Chondrocyte (in vitro differentiated cells): ENCODE measurements around the gene RPUSD1. TPM values are rescaled to one million over a fixed set of nuclear protein-coding genes. Genes with fewer than 3 reads are reported as not detected.
"Not testable (repeated sequence)": the region's sequence is repeated elsewhere in the genome, so short reads cannot be mapped to it uniquely, and the experiment has no call there.

ENCODE experiments used
- DNase-seq: peaks from one replicate; pipeline ENCODE4 v3.0.0; 2021; ENCODE audit warnings: mixed read lengths, low spot score
- H3K27ac Mint-ChIP-seq: one replicate; pipeline ENCODE4 v1.8.0; 2021; ENCODE audit warnings: mild to moderate bottlenecking, moderate library complexity, mixed read lengths; ENCODE audit not compliant: unreplicated experiment
- H3K27me3 Mint-ChIP-seq: 2 replicates; pipeline ENCODE4 v1.8.0; 2021; ENCODE audit warnings: low read depth, mixed read lengths
- H3K36me3 Mint-ChIP-seq: 2 replicates; pipeline ENCODE4 v1.8.0; 2021; ENCODE audit warnings: low read depth, mixed read lengths
- H3K4me1 Mint-ChIP-seq: 2 replicates; pipeline ENCODE4 v1.8.0; 2021; ENCODE audit warnings: low read depth, mild to moderate bottlenecking, mixed read lengths
- H3K4me3 Mint-ChIP-seq: one replicate; pipeline ENCODE4 v1.8.0; 2021; ENCODE audit warnings: mild to moderate bottlenecking, moderate library complexity, mixed read lengths; ENCODE audit not compliant: unreplicated experiment
- H3K9me3 Mint-ChIP-seq: 2 replicates; pipeline ENCODE4 v1.8.0; 2021; ENCODE audit warnings: low read depth, mixed read lengths
- total RNA-seq: library from RNA; stranded (reverse); gene quantifications from 3 replicates; pipeline ENCODE4 v1.2.1, GENCODE V29; 2021
- TF ChIP-seq, protein P1 (sequence below): fragments of 200-600 bp; sonication (generic); IDR thresholded peaks from 2 replicates; pipeline ENCODE4 v1.5.0; 2021; ENCODE audit warnings: antibody characterized with exemption, mild to moderate bottlenecking, moderate library complexity

Gene RPUSD1
- total RNA-seq, 1 donor from 2014 or later = 19.6 TPM

DNA sequence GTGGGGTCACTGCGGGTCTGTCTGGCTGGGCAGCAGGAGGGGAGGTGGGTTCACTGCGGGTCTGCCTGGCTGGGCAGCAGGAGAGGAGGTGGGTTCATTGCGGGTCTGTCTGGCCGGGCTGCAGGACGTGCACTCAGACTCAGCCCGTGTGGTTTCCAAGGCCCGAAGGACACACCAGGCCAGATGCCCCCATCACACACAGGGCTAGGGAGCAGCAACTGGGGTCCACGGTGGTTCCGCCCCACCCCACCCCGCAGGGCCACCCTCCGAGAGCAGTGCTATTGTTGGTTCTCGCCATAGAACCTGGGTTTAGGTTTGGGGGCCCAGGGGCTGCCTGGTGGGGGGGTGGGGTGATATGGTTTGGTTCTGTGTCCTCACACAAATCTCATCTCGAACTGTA lies 41.5 kb downstream of the RPUSD1 start:
- TF ChIP-seq, protein P1, sequence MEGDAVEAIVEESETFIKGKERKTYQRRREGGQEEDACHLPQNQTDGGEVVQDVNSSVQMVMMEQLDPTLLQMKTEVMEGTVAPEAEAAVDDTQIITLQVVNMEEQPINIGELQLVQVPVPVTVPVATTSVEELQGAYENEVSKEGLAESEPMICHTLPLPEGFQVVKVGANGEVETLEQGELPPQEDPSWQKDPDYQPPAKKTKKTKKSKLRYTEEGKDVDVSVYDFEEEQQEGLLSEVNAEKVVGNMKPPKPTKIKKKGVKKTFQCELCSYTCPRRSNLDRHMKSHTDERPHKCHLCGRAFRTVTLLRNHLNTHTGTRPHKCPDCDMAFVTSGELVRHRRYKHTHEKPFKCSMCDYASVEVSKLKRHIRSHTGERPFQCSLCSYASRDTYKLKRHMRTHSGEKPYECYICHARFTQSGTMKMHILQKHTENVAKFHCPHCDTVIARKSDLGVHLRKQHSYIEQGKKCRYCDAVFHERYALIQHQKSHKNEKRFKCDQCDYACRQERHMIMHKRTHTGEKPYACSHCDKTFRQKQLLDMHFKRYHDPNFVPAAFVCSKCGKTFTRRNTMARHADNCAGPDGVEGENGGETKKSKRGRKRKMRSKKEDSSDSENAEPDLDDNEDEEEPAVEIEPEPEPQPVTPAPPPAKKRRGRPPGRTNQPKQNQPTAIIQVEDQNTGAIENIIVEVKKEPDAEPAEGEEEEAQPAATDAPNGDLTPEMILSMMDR = no peak
- Mint-ChIP-seq H3K27me3 (peaks cover 5% of the 10 kb centered on the region), H3K9me3 (no peaks in the 10 kb centered on the region), H3K4me3 (no peak overlapping the region), H3K27ac (no peak overlapping the region), H3K36me3 (no peaks in the 10 kb centered on the region), H3K4me1 (peaks cover 8% of the 10 kb centered on the region)
- DNase-seq = peak; percentile 75

- no peaks in the 10 kb centered on the region for H3K27me3 Mint-ChIP-seq
- peaks cover 8% of the 10 kb centered on the region for H3K4me1 Mint-ChIP-seq
- no peaks in the 10 kb centered on the region for H3K36me3 Mint-ChIP-seq
- no peak overlapping the region for H3K27ac Mint-ChIP-seq
- TF ChIP-seq, protein P1 = peak; percentile 67
- no peak for DNase-seq
- H3K4me3 Mint-ChIP-seq = no peak overlapping the region
- no peaks in the 10 kb centered on the region for H3K9me3 Mint-ChIP-seq
These were observed 42.4 kb downstream of the RPUSD1 start for GRCh38 chr16:745739-746138.

DNA sequence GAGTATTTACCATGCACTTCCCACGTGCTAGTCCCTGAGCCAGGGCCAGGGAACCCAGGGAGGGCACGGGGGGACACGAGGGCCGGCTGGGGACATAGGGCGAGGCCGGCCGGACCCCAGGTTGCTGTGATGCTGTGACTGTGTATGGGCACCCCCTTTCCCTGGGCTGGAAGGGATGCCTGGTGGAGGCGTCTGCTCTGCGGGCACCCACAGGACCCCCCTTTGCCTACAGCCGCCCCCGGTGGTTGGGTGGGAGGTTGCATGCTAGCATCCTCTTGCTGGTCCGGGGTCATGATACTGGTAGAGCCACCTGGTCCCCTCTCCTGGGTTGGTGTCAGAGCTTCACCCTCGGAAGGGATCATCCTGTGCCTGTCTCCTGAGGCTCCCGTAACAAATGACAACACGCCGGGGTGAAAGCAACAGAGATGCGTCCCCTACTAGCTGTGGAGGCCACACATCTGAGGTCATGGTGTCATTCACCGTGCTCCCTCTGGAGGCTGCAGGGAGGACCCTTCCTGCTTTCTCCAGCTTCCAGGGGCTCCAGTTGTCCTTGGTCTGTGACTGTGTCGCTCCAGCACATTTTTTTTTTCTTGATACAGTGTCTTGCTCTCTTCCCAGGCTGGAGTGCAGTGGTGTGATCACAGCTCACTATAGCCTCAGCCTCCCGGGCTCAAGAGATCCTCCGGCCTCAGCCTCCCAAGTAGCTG lies 44.2 kb downstream of the RPUSD1 start:
- Mint-ChIP-seq H3K9me3 (no peaks in the 10 kb centered on the region), H3K27me3 (no peaks in the 10 kb centered on the region), H3K36me3 (no peaks in the 10 kb centered on the region), H3K27ac (no peak overlapping the region), H3K4me3 (no peak overlapping the region), H3K4me1 (peaks cover 16% of the 10 kb centered on the region)
- TF ChIP-seq, protein P1 = peak; percentile 24
- no peak for DNase-seq

DNA sequence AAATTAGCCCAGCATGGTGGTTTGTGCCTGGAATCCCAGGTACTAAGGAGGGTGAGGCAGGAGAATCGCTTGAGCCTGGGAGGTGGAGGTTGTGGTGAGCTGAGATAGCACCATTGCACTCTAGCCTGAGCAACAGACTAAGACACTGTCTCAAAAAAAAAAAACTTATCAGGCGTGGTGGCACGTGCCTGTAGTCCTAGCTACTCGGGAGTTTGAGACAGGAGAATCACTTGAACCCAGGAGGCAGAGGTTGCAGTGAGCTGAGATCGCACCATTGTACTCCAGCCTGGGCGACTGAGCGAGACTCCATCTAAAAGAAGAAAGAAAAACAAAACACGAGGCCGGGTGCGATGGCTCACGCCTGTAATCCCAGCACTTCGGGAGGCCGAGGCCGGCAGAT lies 45.3 kb downstream of the RPUSD1 start:
- peaks cover 13% of the 10 kb centered on the region for H3K4me1 Mint-ChIP-seq
- not testable (repeated sequence) for H3K9me3 Mint-ChIP-seq, H3K4me3 Mint-ChIP-seq, H3K36me3 Mint-ChIP-seq, H3K27ac Mint-ChIP-seq, H3K27me3 Mint-ChIP-seq, DNase-seq

- Mint-ChIP-seq H3K9me3 (no peaks in the 10 kb centered on the region), H3K36me3 (peaks cover 5% of the 10 kb centered on the region), H3K4me1 (peaks cover 13% of the 10 kb centered on the region), H3K27me3 (no peaks in the 10 kb centered on the region), H3K4me3 (no peak overlapping the region), H3K27ac (no peak overlapping the region)
- TF ChIP-seq, protein P1 = no peak
- DNase-seq = no peak
These were observed 46.1 kb downstream of the RPUSD1 start for GRCh38 chr16:741986-742629.
